Measurements from ENCODE around the gene MCC.

DNA sequence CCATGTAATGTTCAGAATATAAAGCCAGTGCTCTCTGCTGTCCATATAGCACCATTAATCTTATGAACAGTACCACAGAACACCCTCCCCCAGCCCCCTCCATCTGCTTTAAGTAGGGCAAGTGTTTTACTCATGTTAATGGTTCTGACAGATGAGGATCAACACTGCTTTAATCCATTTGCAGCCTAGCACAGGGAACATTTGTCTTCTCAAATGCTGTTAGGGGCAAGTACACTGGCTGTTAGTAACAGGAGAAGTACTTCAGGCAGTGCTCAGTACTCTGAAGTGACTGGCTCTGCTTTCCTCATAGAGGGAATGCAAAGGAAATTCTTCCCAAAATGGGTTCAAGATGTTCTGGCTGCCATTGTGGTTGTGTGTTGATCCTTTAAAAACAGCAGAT lies 309.1 kb downstream of the MCC start:
- TF ChIP-seq, protein P1, sequence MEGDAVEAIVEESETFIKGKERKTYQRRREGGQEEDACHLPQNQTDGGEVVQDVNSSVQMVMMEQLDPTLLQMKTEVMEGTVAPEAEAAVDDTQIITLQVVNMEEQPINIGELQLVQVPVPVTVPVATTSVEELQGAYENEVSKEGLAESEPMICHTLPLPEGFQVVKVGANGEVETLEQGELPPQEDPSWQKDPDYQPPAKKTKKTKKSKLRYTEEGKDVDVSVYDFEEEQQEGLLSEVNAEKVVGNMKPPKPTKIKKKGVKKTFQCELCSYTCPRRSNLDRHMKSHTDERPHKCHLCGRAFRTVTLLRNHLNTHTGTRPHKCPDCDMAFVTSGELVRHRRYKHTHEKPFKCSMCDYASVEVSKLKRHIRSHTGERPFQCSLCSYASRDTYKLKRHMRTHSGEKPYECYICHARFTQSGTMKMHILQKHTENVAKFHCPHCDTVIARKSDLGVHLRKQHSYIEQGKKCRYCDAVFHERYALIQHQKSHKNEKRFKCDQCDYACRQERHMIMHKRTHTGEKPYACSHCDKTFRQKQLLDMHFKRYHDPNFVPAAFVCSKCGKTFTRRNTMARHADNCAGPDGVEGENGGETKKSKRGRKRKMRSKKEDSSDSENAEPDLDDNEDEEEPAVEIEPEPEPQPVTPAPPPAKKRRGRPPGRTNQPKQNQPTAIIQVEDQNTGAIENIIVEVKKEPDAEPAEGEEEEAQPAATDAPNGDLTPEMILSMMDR (IDR thresholded peaks at IDR 0.05; ENCODE audit: poor library complexity): no peak
- TF ChIP-seq EZH2 (IDR thresholded peaks at IDR 0.05; ENCODE audit: borderline replicate concordance): no peak

All from hepatocyte (in vitro differentiated cells).